Naive thymus-derived CD8-positive, alpha-beta T cell (primary cell): Measurements from ENCODE around the gene PFDN6. TPM values are rescaled to one million over a fixed set of nuclear protein-coding genes. Genes with fewer than 3 reads are reported as not detected.

ENCODE experiments used
- ATAC-seq, 2 donors: fragments of 150-1000 bp; cut with Tn5 transposase in 1 of 2; sonication (Bioruptor Pico), chemical (Tn5 transposase) in 1 of 2; 1 replicate in 1 of 2; 2 replicates in 1 of 2; pipeline ENCODE4 v1.10.0; 2021; ENCODE audit warnings: mild to moderate bottlenecking in 2 of 2, moderate library complexity in 2 of 2
- POLR2A ChIA-PET: fragments of 350-600 bp; sonication (Branson Sonifier 250); formaldehyde crosslinking; loops from one replicate; lab custom pipeline; 2021; ENCODE audit warnings: antibody characterized with exemption; lab: Charles Lee
- DNase-seq, 10 donors: peaks; one replicate each; pipeline versions ENCODE4 v3.0.0 to v3.0.0-alpha.2; 2020 to 2022
- H3K27ac Mint-ChIP-seq, 10 donors: one replicate each; pipeline ENCODE4 v1.8.0; 2020 to 2022; ENCODE audit warnings: mild to moderate bottlenecking in 10 of 10, mixed read lengths in 10 of 10, moderate library complexity in 4 of 10, inconsistent platforms in 1 of 10
- H3K27me3 Mint-ChIP-seq, 5 donors: one replicate each; pipeline ENCODE4 v1.8.0; 2021 to 2022; ENCODE audit warnings: mixed read lengths in 5 of 5
- H3K36me3 Mint-ChIP-seq, 3 donors: one replicate each; pipeline ENCODE4 v1.8.0; 2020 to 2022; ENCODE audit warnings: mixed read lengths in 3 of 3, mild to moderate bottlenecking in 2 of 3, inconsistent platforms in 1 of 3
- H3K4me1 Mint-ChIP-seq, 4 donors: one replicate each; pipeline ENCODE4 v1.8.0; 2021 to 2022; ENCODE audit warnings: mixed read lengths in 4 of 4
- H3K4me3 Mint-ChIP-seq, 10 donors: one replicate each; pipeline ENCODE4 v1.8.0; 2020 to 2022; ENCODE audit warnings: mild to moderate bottlenecking in 10 of 10, mixed read lengths in 10 of 10, moderate library complexity in 6 of 10, inconsistent platforms in 1 of 10
- H3K9me3 Mint-ChIP-seq, 9 donors: one replicate each; pipeline ENCODE4 v1.8.0; 2020 to 2022; ENCODE audit warnings: mixed read lengths in 9 of 9, mild to moderate bottlenecking in 3 of 9, inconsistent platforms in 1 of 9, moderate library complexity in 1 of 9
- polyA plus RNA-seq, 3 donors: library from polyadenylated mRNA; unstranded; fragments of 300-500 nt; fragmentation: Illumina TruSeq; gene quantifications; one replicate each; pipeline ENCODE4 v1.2.3, GENCODE V29; 2021
- total RNA-seq, 8 experiments: library from RNA in 2 of 8; stranded (reverse) in 2 of 8; gene quantifications; one replicate each; pipeline ENCODE4 v1.2.3 and lab custom pipeline; 2021 to 2026

Gene PFDN6
- total and polyA plus RNA-seq, 5 experiments from 2014 or later, result 30.4 to 38.2 (median 35.5) TPM

GRCh38 chr6:33320315-33321181, 31.1 kb downstream of the PFDN6 start:
- Mint-ChIP-seq H3K27ac (peak overlapping the region; percentile 44 to 98 (median 81)), H3K4me1 (peaks cover 42 to 81% (median 77%) of the 10 kb centered on the region in 4 donors), H3K36me3 (peaks cover 0 to 45% (median 16%) of the 10 kb centered on the region in 3 donors), H3K27me3 (no peaks in the 10 kb centered on the region), H3K4me3 (peak overlapping the region; percentile 78 to 100 (median 98)), H3K9me3 (no peaks in the 10 kb centered on the region)
- DNase-seq (no peak), ATAC-seq (no peak)
- POLR2A ChIA-PET, result interaction anchor here (0.5 to 1.9 kb wide), 7 partner anchors 12 to 110 kb away, joined by 3 to 7 read pairs (median 4); partner anchors contain the start of genes CUTA, PFDN6, RPS18 and VPS52

GRCh38 chr6:33321227-33321626, 31.8 kb downstream of the PFDN6 start:
- ATAC-seq, result no peak
- POLR2A ChIA-PET, result interaction anchor here (0.5 to 1.9 kb wide), 6 partner anchors 12 to 109 kb away, joined by 3 to 7 read pairs (median 4); partner anchors contain the start of genes CUTA, PFDN6, RPS18 and VPS52
- peaks cover 0 to 45% (median 16%) of the 10 kb centered on the region in 3 donors for H3K36me3 Mint-ChIP-seq

GRCh38 chr6:33323623-33323948, 34.2 kb downstream of the PFDN6 start:
- no peaks in the 10 kb centered on the region for H3K9me3 Mint-ChIP-seq
- DNase-seq (peak in 1 of 10 donors; percentile 22), ATAC-seq (no peak)
- H3K4me1 Mint-ChIP-seq, result peaks cover 31 to 56% (median 52%) of the 10 kb centered on the region in 4 donors
- POLR2A ChIA-PET, result interaction anchor here (0.7 to 1.5 kb wide), 10 partner anchors 13 to 353 kb away, joined by 3 to 5 read pairs (median 4); partner anchors contain the start of genes BAK1 and RING1
- H3K4me3 Mint-ChIP-seq, result peak overlapping the region; percentile 96 to 100 (median 99)
- H3K27ac Mint-ChIP-seq, result peak overlapping the region; percentile 94 to 98 (median 97)
- no peaks in the 10 kb centered on the region for H3K27me3 Mint-ChIP-seq
- H3K36me3 Mint-ChIP-seq, result peaks cover 0 to 37% (median 13%) of the 10 kb centered on the region in 3 donors

More at GRCh38 chr6:33321227-33321626, 31.8 kb downstream of the PFDN6 start:
- no peak for DNase-seq
- Mint-ChIP-seq H3K4me3 (peak overlapping the region; percentile 78 to 100 (median 98)), H3K27me3 (no peaks in the 10 kb centered on the region), H3K4me1 (peaks cover 40 to 77% (median 72%) of the 10 kb centered on the region in 4 donors), H3K9me3 (no peaks in the 10 kb centered on the region), H3K27ac (peak overlapping the region in 9 of 10 donors; percentile 14 to 98 (median 76))

- Mint-ChIP-seq H3K9me3 (no peaks in the 10 kb centered on the region), H3K4me3 (peak overlapping the region; percentile 96 to 100 (median 99)), H3K36me3 (peaks cover 0 to 32% (median 10%) of the 10 kb centered on the region in 3 donors)
Measured at GRCh38 chr6:33324125-33324524, 34.7 kb downstream of the PFDN6 start.

GRCh38 chr6:33329058-33329457, 39.7 kb downstream of the PFDN6 start:
- POLR2A ChIA-PET, result interaction anchor here (1.1 kb wide), 1 partner anchor 15 kb away, joined by 6 read pairs; no protein-coding TSS in a partner anchor
- no peaks in the 10 kb centered on the region for H3K27me3 Mint-ChIP-seq
- peaks cover 0 to 41% (median 9%) of the 10 kb centered on the region in 4 donors for H3K4me1 Mint-ChIP-seq
- no peaks in the 10 kb centered on the region for H3K36me3 Mint-ChIP-seq
- H3K27ac Mint-ChIP-seq, result peak overlapping the region in 1 of 10 donors; percentile 16
- no peak overlapping the region for H3K4me3 Mint-ChIP-seq
- DNase-seq (no peak), ATAC-seq (no peak)
- H3K9me3 Mint-ChIP-seq, result no peaks in the 10 kb centered on the region

More at GRCh38 chr6:33324125-33324524, 34.7 kb downstream of the PFDN6 start:
- ATAC-seq, result no peak
- Mint-ChIP-seq H3K27ac (peak overlapping the region; percentile 94 to 98 (median 97)), H3K4me1 (peaks cover 28 to 54% (median 46%) of the 10 kb centered on the region in 4 donors), H3K27me3 (no peaks in the 10 kb centered on the region)
- no peak for DNase-seq
- POLR2A ChIA-PET, result interaction anchor here (0.8 to 1.5 kb wide), 7 partner anchors 13 to 256 kb away, joined by 3 to 5 read pairs (median 3); partner anchors contain the start of genes BAK1 and RING1

- Mint-ChIP-seq H3K36me3 (no peaks in the 10 kb centered on the region), H3K27me3 (no peaks in the 10 kb centered on the region), H3K27ac (no peak overlapping the region), H3K4me3 (no peak overlapping the region), H3K9me3 (no peaks in the 10 kb centered on the region), H3K4me1 (peaks cover 3 to 43% (median 13%) of the 10 kb centered on the region in 4 donors)
- POLR2A ChIA-PET, result interaction anchor here (0.6 to 0.9 kb wide), 3 partner anchors 12 to 90 kb away, joined by 3 to 8 read pairs (median 3); no protein-coding TSS in a partner anchor
- no peak for DNase-seq
- ATAC-seq, result no peak
Measured at GRCh38 chr6:33330736-33331135, 41.3 kb downstream of the PFDN6 start.

GRCh38 chr6:33333666-33334065, 44.3 kb downstream of the PFDN6 start:
- DNase-seq (no peak), ATAC-seq (no peak)
- H3K4me1 Mint-ChIP-seq, result peaks cover 3 to 46% (median 12%) of the 10 kb centered on the region in 4 donors
- no peaks in the 10 kb centered on the region for H3K9me3 Mint-ChIP-seq
- POLR2A ChIA-PET, result interaction anchor here (0.8 to 4.0 kb wide), 2 partner anchors 9 to 11 kb away, joined by 5 to 23 read pairs; no protein-coding TSS in a partner anchor
- H3K27ac Mint-ChIP-seq, result peak overlapping the region in 2 of 10 donors; percentile 26 to 34
- no peaks in the 10 kb centered on the region for H3K27me3 Mint-ChIP-seq
- H3K4me3 Mint-ChIP-seq, result no peak overlapping the region
- no peaks in the 10 kb centered on the region for H3K36me3 Mint-ChIP-seq

GRCh38 chr6:33335916-33336315, 46.5 kb downstream of the PFDN6 start:
- H3K4me1 Mint-ChIP-seq, result peaks cover 5 to 46% (median 13%) of the 10 kb centered on the region in 4 donors
- H3K27me3 Mint-ChIP-seq, result no peaks in the 10 kb centered on the region
- no peak for ATAC-seq
- no peaks in the 10 kb centered on the region for H3K36me3 Mint-ChIP-seq
- H3K4me3 Mint-ChIP-seq, result no peak overlapping the region
- DNase-seq, result no peak
- no peak overlapping the region for H3K27ac Mint-ChIP-seq
- no peaks in the 10 kb centered on the region for H3K9me3 Mint-ChIP-seq
- POLR2A ChIA-PET, result interaction anchor here (0.5 to 4.0 kb wide), 4 partner anchors 9 to 55 kb away, joined by 3 to 23 read pairs (median 6); partner anchors contain the start of gene ZBTB22

GRCh38 chr6:33336495-33336894, 47.1 kb downstream of the PFDN6 start:
- Mint-ChIP-seq H3K27ac (peak overlapping the region in 2 of 10 donors; percentile 24 to 33), H3K4me1 (peaks cover 5 to 44% (median 13%) of the 10 kb centered on the region in 4 donors), H3K27me3 (no peaks in the 10 kb centered on the region), H3K36me3 (no peaks in the 10 kb centered on the region), H3K4me3 (no peak overlapping the region), H3K9me3 (no peaks in the 10 kb centered on the region)
- POLR2A ChIA-PET, result interaction anchor here (1.0 to 4.0 kb wide), 3 partner anchors 8 to 54 kb away, joined by 3 to 23 read pairs (median 7); partner anchors contain the start of gene ZBTB22
- ATAC-seq, result no peak
- no peak for DNase-seq

GRCh38 chr6:33339193-33339592, 49.8 kb downstream of the PFDN6 start:
- Mint-ChIP-seq H3K4me1 (peaks cover 12 to 47% (median 21%) of the 10 kb centered on the region in 4 donors), H3K36me3 (no peaks in the 10 kb centered on the region), H3K4me3 (no peak overlapping the region), H3K9me3 (peaks cover 0 to 2% (median 0%) of the 10 kb centered on the region in 9 donors), H3K27me3 (no peaks in the 10 kb centered on the region), H3K27ac (peak overlapping the region in 5 of 10 donors; percentile 2 to 69 (median 34))
- POLR2A ChIA-PET, result interaction anchor here (0.7 to 1.5 kb wide), 2 partner anchors 22 to 1870 kb away, joined by 3 to 5 read pairs; partner anchors contain the start of gene ZBTB22
- ATAC-seq (no peak), DNase-seq (no peak)
